ENCODE results near the gene ZNRF3. TPM values are rescaled to one million over a fixed set of nuclear protein-coding genes. Genes with fewer than 3 reads are reported as not detected.

Gene ZNRF3
- polyA plus RNA-seq (2013, experiment 1 of 2), result 1.8 TPM
- 2.0 TPM for polyA plus RNA-seq (2013, experiment 2 of 2)

- Histone ChIP-seq H3K27ac (ENCODE audit: low read length, poor library complexity, severe bottlenecking) (no peak within 1 kb of the TSS), H3K4me1 (ENCODE audit: control insufficient read depth, insufficient read depth, low read depth, low read length) (peaks cover 11% of the 10 kb centered on the region), H3K14ac (ENCODE audit: low read length in 2 of 2) (peak within 1 kb of the TSS in 1 of 2 experiments; percentile 90), H3K79me1 (replicated peaks; ENCODE audit: low read length, poor library complexity, severe bottlenecking) (peaks cover 11% of the 10 kb centered on the region), H3K4ac (ENCODE audit: low read depth in 1 of 2, low read length in 2 of 2) (peak within 1 kb of the TSS in 1 of 2 experiments; percentile 58), H3K9me3 (ENCODE audit: control insufficient read depth, low read length) (no peaks in the 10 kb centered on the region), H2BK120ac (ENCODE audit: low read depth, low read length) (peak within 1 kb of the TSS; percentile 49), H3K9ac (ENCODE audit: low read length) (peak within 1 kb of the TSS; percentile 73), H3K4me2 (ENCODE audit: low read length, poor library complexity, severe bottlenecking) (peak within 1 kb of the TSS; percentile 99), H3K36me3 (ENCODE audit: control insufficient read depth in 1 of 2, insufficient read depth in 2 of 2, low read depth in 1 of 2, low read length in 2 of 2) (no peaks in the 10 kb centered on the region), H3K27me3 (ENCODE audit: control insufficient read depth in 1 of 2, insufficient read depth in 1 of 2, low read length in 2 of 2) (no peaks in the 10 kb centered on the region), H3K23ac (ENCODE audit: low read length in 2 of 2) (peak within 1 kb of the TSS in 1 of 2 experiments; percentile 92), H4K8ac (ENCODE audit: low read length) (peak within 1 kb of the TSS; percentile 84), H2BK12ac (ENCODE audit: low read length in 2 of 2) (peak within 1 kb of the TSS in 1 of 2 experiments; percentile 10), H3K4me3 (ENCODE audit: insufficient read depth in 1 of 2, low read depth in 1 of 2, low read length in 2 of 2) (peak within 1 kb of the TSS; percentile 85 to 86), H2AK5ac (ENCODE audit: low read length, severe bottlenecking) (peak within 1 kb of the TSS; percentile 10), H3K18ac (ENCODE audit: low read depth in 1 of 2, low read length in 2 of 2) (peak within 1 kb of the TSS; percentile 62 to 89), H2BK15ac (ENCODE audit: low read depth, poor library complexity, severe bottlenecking) (peak within 1 kb of the TSS; percentile 26), H2AFZ (ENCODE audit: low read depth, low read length) (peak within 1 kb of the TSS; percentile 81), H4K91ac (ENCODE audit: low read length) (peak within 1 kb of the TSS; percentile 50), H2BK5ac (ENCODE audit: low read depth, low read length, poor library complexity, severe bottlenecking) (peak within 1 kb of the TSS; percentile 3)
- 2% methylated on average over 43 of the region's 85 CpGs for WGBS
- DNase-seq, result peak; percentile 91
Measured at GRCh38 chr22:28882878-28883656, at the start of gene ZNRF3. ZNRF3 (plus strand) TSS chr22:28883572; CDS start chr22:28883767, 195 bp downstream.

GRCh38 chr22:28835630-28836189, 47.7 kb upstream of the ZNRF3 start:
- Histone ChIP-seq H3K23ac (ENCODE audit: low read length in 2 of 2) (no peak overlapping the region), H3K4me2 (ENCODE audit: low read length, poor library complexity, severe bottlenecking) (no peak overlapping the region), H3K9me3 (ENCODE audit: control insufficient read depth, low read length) (no peaks in the 10 kb centered on the region), H3K27me3 (ENCODE audit: control insufficient read depth in 1 of 2, insufficient read depth in 1 of 2, low read length in 2 of 2) (no peaks in the 10 kb centered on the region), H3K14ac (ENCODE audit: low read length in 2 of 2) (no peak overlapping the region), H4K91ac (ENCODE audit: low read length) (peak overlapping the region; percentile 10), H2BK5ac (ENCODE audit: low read depth, low read length, poor library complexity, severe bottlenecking) (no peak overlapping the region), H4K8ac (ENCODE audit: low read length) (no peak overlapping the region), H3K36me3 (ENCODE audit: control insufficient read depth in 1 of 2, insufficient read depth in 2 of 2, low read depth in 1 of 2, low read length in 2 of 2) (peaks cover 4 to 7% of the 10 kb centered on the region in 2 experiments), H3K27ac (ENCODE audit: low read length, poor library complexity, severe bottlenecking) (no peak overlapping the region), H3K4me3 (ENCODE audit: insufficient read depth in 1 of 2, low read depth in 1 of 2, low read length in 2 of 2) (no peak overlapping the region), H3K18ac (ENCODE audit: low read depth in 1 of 2, low read length in 2 of 2) (no peak overlapping the region), H2BK12ac (ENCODE audit: low read length in 2 of 2) (no peak overlapping the region), H3K4ac (ENCODE audit: low read depth in 1 of 2, low read length in 2 of 2) (no peak overlapping the region), H3K79me1 (replicated peaks; ENCODE audit: low read length, poor library complexity, severe bottlenecking) (peaks cover 9% of the 10 kb centered on the region), H3K9ac (ENCODE audit: low read length) (no peak overlapping the region), H2AK5ac (ENCODE audit: low read length, severe bottlenecking) (no peak overlapping the region), H2AFZ (ENCODE audit: low read depth, low read length) (no peak overlapping the region), H3K4me1 (ENCODE audit: control insufficient read depth, insufficient read depth, low read depth, low read length) (no peaks in the 10 kb centered on the region), H2BK15ac (ENCODE audit: low read depth, poor library complexity, severe bottlenecking) (no peak overlapping the region), H2BK120ac (ENCODE audit: low read depth, low read length) (no peak overlapping the region)
- 93% methylated on average over 9 of the region's 11 CpGs for WGBS
- DNase-seq, result no peak

- H3K4me3 ChIP-seq (ENCODE audit: insufficient read depth in 1 of 2, low read depth in 1 of 2, low read length in 2 of 2), result no peak overlapping the region
- no peak overlapping the region for H3K27ac ChIP-seq (ENCODE audit: low read length, poor library complexity, severe bottlenecking)
- no peaks in the 10 kb centered on the region for H3K9me3 ChIP-seq (ENCODE audit: control insufficient read depth, low read length)
- H2BK120ac ChIP-seq (ENCODE audit: low read depth, low read length), result no peak overlapping the region
- H4K8ac ChIP-seq (ENCODE audit: low read length), result no peak overlapping the region
- WGBS, result 91% methylated on average over 6 of the region's 6 CpGs
- peaks cover 2 to 7% of the 10 kb centered on the region in 2 experiments for H3K36me3 ChIP-seq (ENCODE audit: control insufficient read depth in 1 of 2, insufficient read depth in 2 of 2, low read depth in 1 of 2, low read length in 2 of 2)
- H2BK15ac ChIP-seq (ENCODE audit: low read depth, poor library complexity, severe bottlenecking), result no peak overlapping the region
- H3K18ac ChIP-seq (ENCODE audit: low read depth in 1 of 2, low read length in 2 of 2), result no peak overlapping the region
- no peak overlapping the region for H2AK5ac ChIP-seq (ENCODE audit: low read length, severe bottlenecking)
- no peaks in the 10 kb centered on the region for H3K4me1 ChIP-seq (ENCODE audit: control insufficient read depth, insufficient read depth, low read depth, low read length)
- no peak overlapping the region for H4K91ac ChIP-seq (ENCODE audit: low read length)
- H3K27me3 ChIP-seq (ENCODE audit: control insufficient read depth in 1 of 2, insufficient read depth in 1 of 2, low read length in 2 of 2), result no peaks in the 10 kb centered on the region
- H2BK12ac ChIP-seq (ENCODE audit: low read length in 2 of 2), result no peak overlapping the region
- no peak overlapping the region for H3K4me2 ChIP-seq (ENCODE audit: low read length, poor library complexity, severe bottlenecking)
- H3K4ac ChIP-seq (ENCODE audit: low read depth in 1 of 2, low read length in 2 of 2), result no peak overlapping the region
- no peak overlapping the region for H2BK5ac ChIP-seq (ENCODE audit: low read depth, low read length, poor library complexity, severe bottlenecking)
- H3K14ac ChIP-seq (ENCODE audit: low read length in 2 of 2), result peak overlapping the region in 1 of 2 experiments; percentile 36
- H2AFZ ChIP-seq (ENCODE audit: low read depth, low read length), result no peak overlapping the region
- peaks cover 3% of the 10 kb centered on the region for H3K79me1 ChIP-seq (replicated peaks; ENCODE audit: low read length, poor library complexity, severe bottlenecking)
- H3K9ac ChIP-seq (ENCODE audit: low read length), result no peak overlapping the region
- no peak overlapping the region for H3K23ac ChIP-seq (ENCODE audit: low read length in 2 of 2)
- DNase-seq, result no peak
Measured at GRCh38 chr22:28837640-28838039, 45.7 kb upstream of the ZNRF3 start.

- Histone ChIP-seq H2BK12ac (ENCODE audit: low read length in 2 of 2) (no peak overlapping the region), H3K9me3 (ENCODE audit: control insufficient read depth, low read length) (no peaks in the 10 kb centered on the region), H3K36me3 (ENCODE audit: control insufficient read depth in 1 of 2, insufficient read depth in 2 of 2, low read depth in 1 of 2, low read length in 2 of 2) (peaks cover 0 to 7% of the 10 kb centered on the region in 2 experiments), H4K8ac (ENCODE audit: low read length) (no peak overlapping the region), H3K4me1 (ENCODE audit: control insufficient read depth, insufficient read depth, low read depth, low read length) (no peaks in the 10 kb centered on the region), H2BK5ac (ENCODE audit: low read depth, low read length, poor library complexity, severe bottlenecking) (no peak overlapping the region), H3K27me3 (ENCODE audit: control insufficient read depth in 1 of 2, insufficient read depth in 1 of 2, low read length in 2 of 2) (no peaks in the 10 kb centered on the region), H2AFZ (ENCODE audit: low read depth, low read length) (no peak overlapping the region), H3K14ac (ENCODE audit: low read length in 2 of 2) (no peak overlapping the region), H3K23ac (ENCODE audit: low read length in 2 of 2) (no peak overlapping the region), H3K4me2 (ENCODE audit: low read length, poor library complexity, severe bottlenecking) (no peak overlapping the region), H2BK15ac (ENCODE audit: low read depth, poor library complexity, severe bottlenecking) (no peak overlapping the region), H3K27ac (ENCODE audit: low read length, poor library complexity, severe bottlenecking) (no peak overlapping the region), H3K79me1 (replicated peaks; ENCODE audit: low read length, poor library complexity, severe bottlenecking) (peaks cover 3% of the 10 kb centered on the region), H4K91ac (ENCODE audit: low read length) (no peak overlapping the region), H3K9ac (ENCODE audit: low read length) (no peak overlapping the region), H3K18ac (ENCODE audit: low read depth in 1 of 2, low read length in 2 of 2) (no peak overlapping the region), H2AK5ac (ENCODE audit: low read length, severe bottlenecking) (no peak overlapping the region), H3K4me3 (ENCODE audit: insufficient read depth in 1 of 2, low read depth in 1 of 2, low read length in 2 of 2) (no peak overlapping the region), H3K4ac (ENCODE audit: low read depth in 1 of 2, low read length in 2 of 2) (no peak overlapping the region), H2BK120ac (ENCODE audit: low read depth, low read length) (no peak overlapping the region)
- DNase-seq, result no peak
- 81% methylated on average over 5 of the region's 5 CpGs for WGBS
Measured at GRCh38 chr22:28838971-28839370, 44.4 kb upstream of the ZNRF3 start.
